Calu3 (cell line): ENCODE data around the gene SFMBT1. TPM values are rescaled to one million over a fixed set of nuclear protein-coding genes. Genes with fewer than 3 reads are reported as not detected.

Experiments used
- BruUV-seq: library from RNA; stranded (reverse); fragments of 400-500 nt; replicated peaks from 2 replicates; lab custom pipeline; 2021; lab: Mats Ljungman, UMichigan
- CTCF ChIA-PET: fragments of 300-600 bp; sonication (Branson Sonifier 250); formaldehyde crosslinking; loops from one replicate; lab custom pipeline; 2022; ENCODE audit warnings: antibody characterized with exemption; lab: Charles Lee
- DNase-seq: peaks from one replicate; pipeline ENCODE4 v3.0.0; 2022
- H3K27ac Mint-ChIP-seq: one replicate; pipeline ENCODE4 v1.8.0; 2022; ENCODE audit warnings: mixed read lengths; ENCODE audit not compliant: unreplicated experiment
- H3K27me3 Mint-ChIP-seq: one replicate; pipeline ENCODE4 v1.8.0; 2022; ENCODE audit warnings: mixed read lengths; ENCODE audit not compliant: unreplicated experiment
- H3K36me3 Mint-ChIP-seq: one replicate; pipeline ENCODE4 v1.8.0; 2022; ENCODE audit warnings: mild to moderate bottlenecking, moderate library complexity, mixed read lengths; ENCODE audit not compliant: insufficient read depth, unreplicated experiment
- H3K4me1 Mint-ChIP-seq: one replicate; pipeline ENCODE4 v1.8.0; 2022; ENCODE audit warnings: mild to moderate bottlenecking, low read depth, mixed read lengths; ENCODE audit not compliant: unreplicated experiment
- H3K4me3 Mint-ChIP-seq: one replicate; pipeline ENCODE4 v1.8.0; 2022; ENCODE audit warnings: mild to moderate bottlenecking, low read depth, moderate library complexity, mixed read lengths; ENCODE audit not compliant: unreplicated experiment
- H3K9me3 Mint-ChIP-seq: one replicate; pipeline ENCODE4 v1.8.0; 2022; ENCODE audit warnings: low read depth, mixed read lengths; ENCODE audit not compliant: unreplicated experiment
- intact Hi-C: fragments of 100-400 bp; cut with micrococcal nuclease; formaldehyde crosslinking; loops from one replicate; pipeline ENCODE4 v1.10.0; 2022; ENCODE audit not compliant: unreplicated experiment
- total RNA-seq: library from RNA; stranded (reverse); gene quantifications from 2 replicates; pipeline ENCODE4 v1.2.3, GENCODE V29; 2022
- TF ChIP-seq, protein P1 (sequence below): fragments of 200-600 bp; IDR thresholded peaks from one replicate; pipeline ENCODE4 v1.8.0; 2022; ENCODE audit warnings: antibody characterized with exemption; ENCODE audit not compliant: unreplicated experiment

Gene SFMBT1
- total RNA-seq, 1 experiment from 2014 or later = 36.6 TPM

DNA sequence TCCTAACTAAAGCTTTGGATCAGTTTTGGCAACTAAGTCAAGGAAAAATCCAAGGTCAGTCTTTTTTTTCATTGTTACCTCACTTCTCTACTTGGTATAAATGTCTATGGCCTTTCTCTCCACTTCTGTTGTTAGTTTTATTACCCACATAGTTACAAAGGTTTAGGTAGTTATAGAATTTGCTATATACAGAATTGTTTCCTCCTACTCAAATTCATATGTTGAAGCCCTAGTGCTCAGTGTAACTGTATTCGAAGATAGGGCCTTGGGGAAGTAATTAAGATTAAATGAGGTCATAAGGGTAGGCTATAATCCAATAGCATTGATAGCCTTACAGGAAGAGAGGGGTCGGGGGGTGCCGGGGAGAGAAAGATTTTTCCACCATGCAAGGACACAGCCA is 128.8 kb downstream of the SFMBT1 start:
- H3K9me3 Mint-ChIP-seq = no peaks in the 10 kb centered on the region

DNA sequence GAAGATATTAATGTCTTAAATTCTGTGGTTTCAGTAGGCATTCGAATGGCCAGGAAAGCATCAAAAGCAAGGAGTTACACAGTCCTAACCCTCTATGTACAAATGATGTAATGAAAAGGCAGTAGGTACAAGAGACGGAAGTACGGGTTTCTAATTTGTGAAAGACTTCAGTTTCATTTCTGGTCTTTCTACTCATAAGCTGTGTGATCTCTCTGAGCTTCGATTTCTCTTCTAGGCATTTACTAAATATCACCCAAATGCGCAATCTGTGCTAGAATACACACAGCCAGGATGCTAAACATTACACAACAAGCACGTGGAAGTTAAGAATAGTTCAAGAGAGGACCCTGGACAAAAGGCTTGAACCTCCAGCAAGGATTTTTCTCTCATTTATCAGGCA is 130.6 kb downstream of the SFMBT1 start:
- Mint-ChIP-seq H3K27me3 (no peaks in the 10 kb centered on the region), H3K4me3 (no peak overlapping the region), H3K4me1 (no peaks in the 10 kb centered on the region), H3K27ac (no peak overlapping the region), H3K36me3 (peaks cover 25% of the 10 kb centered on the region), H3K9me3 (no peaks in the 10 kb centered on the region)
- no peak for DNase-seq
- intact Hi-C loops = no loop called here
- no TSS peak for BruUV-seq
- CTCF ChIA-PET = interaction anchor here (0.6 kb wide), 1 partner anchor 112 kb away, joined by 4 read pairs; no protein-coding TSS in a partner anchor
- TF ChIP-seq, protein P1, sequence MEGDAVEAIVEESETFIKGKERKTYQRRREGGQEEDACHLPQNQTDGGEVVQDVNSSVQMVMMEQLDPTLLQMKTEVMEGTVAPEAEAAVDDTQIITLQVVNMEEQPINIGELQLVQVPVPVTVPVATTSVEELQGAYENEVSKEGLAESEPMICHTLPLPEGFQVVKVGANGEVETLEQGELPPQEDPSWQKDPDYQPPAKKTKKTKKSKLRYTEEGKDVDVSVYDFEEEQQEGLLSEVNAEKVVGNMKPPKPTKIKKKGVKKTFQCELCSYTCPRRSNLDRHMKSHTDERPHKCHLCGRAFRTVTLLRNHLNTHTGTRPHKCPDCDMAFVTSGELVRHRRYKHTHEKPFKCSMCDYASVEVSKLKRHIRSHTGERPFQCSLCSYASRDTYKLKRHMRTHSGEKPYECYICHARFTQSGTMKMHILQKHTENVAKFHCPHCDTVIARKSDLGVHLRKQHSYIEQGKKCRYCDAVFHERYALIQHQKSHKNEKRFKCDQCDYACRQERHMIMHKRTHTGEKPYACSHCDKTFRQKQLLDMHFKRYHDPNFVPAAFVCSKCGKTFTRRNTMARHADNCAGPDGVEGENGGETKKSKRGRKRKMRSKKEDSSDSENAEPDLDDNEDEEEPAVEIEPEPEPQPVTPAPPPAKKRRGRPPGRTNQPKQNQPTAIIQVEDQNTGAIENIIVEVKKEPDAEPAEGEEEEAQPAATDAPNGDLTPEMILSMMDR = no peak

More for the DNA sequence above, 128.8 kb downstream of the SFMBT1 start:
- DNase-seq = no peak
- CTCF ChIA-PET = no interaction called here
- no TSS peak for BruUV-seq
- H3K4me3 Mint-ChIP-seq = no peak overlapping the region
- no peak overlapping the region for H3K27ac Mint-ChIP-seq
- H3K36me3 Mint-ChIP-seq = peaks cover 14% of the 10 kb centered on the region
- intact Hi-C loops = no loop called here
- H3K4me1 Mint-ChIP-seq = no peaks in the 10 kb centered on the region
- H3K27me3 Mint-ChIP-seq = no peaks in the 10 kb centered on the region
- TF ChIP-seq, protein P1 = no peak

- H3K9me3 Mint-ChIP-seq = no peaks in the 10 kb centered on the region
- intact Hi-C loops = no loop called here
- no peak overlapping the region for H3K4me3 Mint-ChIP-seq
- CTCF ChIA-PET = interaction anchor here (0.5 kb wide), 1 partner anchor 72 kb away, joined by 4 read pairs; no protein-coding TSS in a partner anchor
- no peak overlapping the region for H3K27ac Mint-ChIP-seq
- TF ChIP-seq, protein P1 = no peak
- BruUV-seq = no TSS peak
- peaks cover 16% of the 10 kb centered on the region for H3K36me3 Mint-ChIP-seq
- H3K27me3 Mint-ChIP-seq = no peaks in the 10 kb centered on the region
- no peaks in the 10 kb centered on the region for H3K4me1 Mint-ChIP-seq
- DNase-seq = no peak
Observed at GRCh38 chr3:52912885-52913731, 132.8 kb downstream of the SFMBT1 start.

- CTCF ChIA-PET = no interaction called here
- H3K4me3 Mint-ChIP-seq = no peak overlapping the region
- H3K36me3 Mint-ChIP-seq = peaks cover 11% of the 10 kb centered on the region
- BruUV-seq = no TSS peak
- intact Hi-C loops = no loop called here
- no peaks in the 10 kb centered on the region for H3K4me1 Mint-ChIP-seq
- DNase-seq = no peak
- no peak overlapping the region for H3K27ac Mint-ChIP-seq
- no peaks in the 10 kb centered on the region for H3K9me3 Mint-ChIP-seq
- H3K27me3 Mint-ChIP-seq = no peaks in the 10 kb centered on the region
- TF ChIP-seq, protein P1 = no peak
Observed at GRCh38 chr3:52910823-52911222, 135.1 kb downstream of the SFMBT1 start.
